ENCODE results near the gene CHST3.

The CHST3 gene

GRCh38 chr10:72041491-72041890 is 77.3 kb downstream of the CHST3 start:
- H3K36me3 ChIP-seq: no peaks in the 10 kb centered on the region
- DNase-seq: no peak
- H3K27me3 ChIP-seq: no peaks in the 10 kb centered on the region
- peaks cover 0 to 28% (median 13%) of the 10 kb centered on the region in 4 donors for H3K4me1 ChIP-seq
- intact Hi-C loops (cut with DNase I; ENCODE audit: low total_unique reads): loop anchor here (5.0 kb wide), 1 partner anchor 139 kb away; no protein-coding TSS in a partner anchor
- H3K27ac ChIP-seq: no peak overlapping the region
- H3K4me3 ChIP-seq: no peak overlapping the region
- TF ChIP-seq CTCF (IDR thresholded peaks at IDR 0.05): no peak
- no peaks in the 10 kb centered on the region for H3K9me3 ChIP-seq

DNA sequence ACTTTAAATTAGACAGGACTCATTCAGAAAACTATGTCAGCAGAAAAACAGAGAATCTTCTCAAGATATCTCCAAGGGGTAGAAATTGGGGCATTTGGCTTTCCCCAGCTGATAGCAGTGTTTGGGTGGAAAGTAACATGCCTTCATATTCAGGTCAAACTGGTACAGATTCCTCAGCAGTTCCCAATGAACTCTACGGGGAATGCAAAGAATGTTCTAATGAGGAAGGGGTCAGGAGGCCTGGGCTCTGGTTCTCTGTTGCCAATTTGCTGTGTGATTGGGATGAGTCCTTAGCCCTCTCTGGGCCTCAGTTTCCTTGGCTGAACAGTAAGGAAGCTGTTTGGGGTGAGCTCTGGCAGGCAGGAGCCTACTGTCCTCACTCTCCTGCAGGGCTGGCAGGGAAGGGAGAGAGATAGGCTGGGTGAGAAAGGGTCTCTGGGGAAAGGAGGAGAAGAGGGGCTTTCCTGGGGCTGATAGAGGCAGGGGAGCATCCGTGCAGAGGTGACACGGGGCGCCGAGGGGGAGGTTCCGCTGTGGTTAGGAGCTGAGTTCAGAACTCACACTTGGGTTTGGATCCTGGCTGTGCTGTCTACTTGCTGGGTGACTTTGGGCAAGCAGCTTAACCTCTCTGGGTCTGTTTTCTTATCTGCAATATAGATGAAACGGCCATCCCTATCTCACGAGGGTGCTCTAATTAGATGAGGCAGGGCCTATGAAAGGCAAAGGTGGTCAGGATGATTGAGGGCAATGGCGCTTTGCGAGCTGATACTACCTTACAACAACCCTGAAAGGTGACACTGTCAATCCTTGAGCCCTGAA is 79.0 kb downstream of the CHST3 start:
- no peak for TF ChIP-seq CTCF (IDR thresholded peaks at IDR 0.05)
- Histone ChIP-seq H3K36me3 (no peaks in the 10 kb centered on the region), H3K9me3 (no peaks in the 10 kb centered on the region), H3K27ac (no peak overlapping the region), H3K4me3 (no peak overlapping the region), H3K27me3 (no peaks in the 10 kb centered on the region), H3K4me1 (peaks cover 0 to 28% (median 13%) of the 10 kb centered on the region in 4 donors)
- no peak for DNase-seq
- intact Hi-C loops (cut with DNase I; ENCODE audit: low total_unique reads): loop anchor here (5.0 kb wide), 1 partner anchor 141 kb away; no protein-coding TSS in a partner anchor

DNA sequence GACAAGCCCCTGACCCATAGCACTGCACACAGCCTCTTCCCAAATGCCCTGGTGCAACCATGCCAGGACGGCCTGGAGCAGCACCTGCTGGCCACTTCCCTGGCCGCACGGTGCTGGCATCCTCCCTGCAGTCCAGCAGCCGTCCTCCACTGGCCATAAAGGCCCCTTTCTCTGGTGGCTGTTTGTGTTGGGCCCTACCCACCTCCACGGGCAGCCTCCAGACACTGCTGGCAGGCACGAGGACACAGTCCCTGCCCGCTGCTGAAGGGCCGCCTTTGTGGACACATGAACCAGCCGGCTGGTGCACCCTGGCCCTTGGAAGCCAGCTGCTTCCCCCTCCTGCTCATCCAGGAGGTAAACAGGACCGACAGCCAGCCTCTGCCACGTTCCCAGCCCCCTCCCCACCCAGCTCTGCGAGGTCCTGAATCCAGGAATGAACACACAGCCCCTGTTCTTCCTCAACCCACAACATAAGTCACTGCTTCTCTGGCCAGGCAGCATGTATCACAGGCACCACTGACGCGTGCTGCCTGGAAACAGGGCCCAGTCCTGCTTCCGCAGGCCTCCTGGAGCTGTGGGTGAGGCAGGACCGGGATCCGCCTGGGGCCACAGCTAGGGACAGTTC is 80.3 kb downstream of the CHST3 start:
- DNase-seq: peak; percentile 35 to 81
- H3K36me3 ChIP-seq: no peaks in the 10 kb centered on the region
- H3K4me3 ChIP-seq: no peak overlapping the region
- H3K4me1 ChIP-seq: peaks cover 0 to 15% (median 9%) of the 10 kb centered on the region in 4 donors
- H3K27ac ChIP-seq: peak overlapping the region; percentile 71 to 87
- TF ChIP-seq CTCF (IDR thresholded peaks at IDR 0.05): peak; percentile 73
- intact Hi-C loops (cut with DNase I; ENCODE audit: low total_unique reads): loop anchor here (2.0 to 5.0 kb wide), 2 partner anchors 142 to 292 kb away; no protein-coding TSS in a partner anchor
- H3K9me3 ChIP-seq: no peaks in the 10 kb centered on the region
- no peaks in the 10 kb centered on the region for H3K27me3 ChIP-seq

DNA sequence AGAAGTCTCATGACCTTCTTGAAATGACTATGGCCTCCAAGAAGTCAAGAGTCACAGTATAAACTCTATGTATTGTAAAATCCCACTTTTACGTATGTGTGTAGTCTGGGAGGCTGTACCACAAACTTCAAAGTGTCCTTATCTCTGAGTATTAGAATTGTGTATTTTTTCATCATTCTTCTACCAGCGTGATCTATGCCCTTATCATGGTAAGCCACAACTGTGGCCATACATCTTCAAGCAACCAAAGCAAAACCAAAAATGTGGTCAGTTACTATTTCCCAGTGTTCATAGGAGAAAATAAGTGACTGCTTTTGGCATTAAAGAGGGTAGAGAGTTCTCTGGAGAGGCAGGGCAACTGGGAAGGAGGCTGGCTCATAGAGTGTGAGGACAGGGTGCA is 81.4 kb downstream of the CHST3 start:
- no peaks in the 10 kb centered on the region for H3K9me3 ChIP-seq
- no peak for TF ChIP-seq CTCF (IDR thresholded peaks at IDR 0.05)

DNA sequence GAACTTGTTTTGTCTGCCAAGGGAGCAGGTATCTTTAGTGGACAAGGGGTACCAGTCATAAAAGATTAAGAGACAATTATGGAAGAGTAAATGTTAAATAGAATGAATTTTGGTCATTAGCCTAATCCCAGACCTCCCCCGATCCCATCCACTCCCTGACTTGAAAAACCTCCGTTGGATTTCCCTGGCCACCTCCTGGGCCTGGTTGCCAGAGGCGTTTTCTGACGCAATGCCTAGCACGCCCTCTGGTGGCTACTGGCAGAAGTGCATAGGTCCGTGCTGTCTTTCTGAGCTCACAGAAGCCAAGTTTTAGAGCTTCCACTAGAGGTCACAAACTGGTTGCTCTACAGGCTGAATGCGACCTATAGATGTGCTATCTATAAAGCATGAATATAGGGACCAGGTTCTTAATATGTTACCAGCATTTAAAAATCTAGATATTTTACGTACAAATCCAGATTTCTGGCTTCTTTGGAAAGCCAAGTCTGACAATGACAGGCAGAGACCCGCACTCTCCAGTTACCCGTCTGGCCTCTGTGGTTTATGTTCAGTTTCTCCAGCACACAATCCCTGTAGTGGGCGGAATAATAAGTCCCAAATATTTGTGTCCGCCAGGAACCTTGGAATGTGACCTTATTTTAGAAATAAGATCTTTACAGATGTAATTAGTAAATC is 84.4 kb downstream of the CHST3 start:
- no peak overlapping the region for H3K27ac ChIP-seq
- intact Hi-C loops (cut with DNase I; ENCODE audit: low total_unique reads): loop anchor here (2.0 kb wide), 1 partner anchor 94 kb away; no protein-coding TSS in a partner anchor

More for the DNA sequence above, 81.4 kb downstream of the CHST3 start:
- intact Hi-C loops (cut with DNase I; ENCODE audit: low total_unique reads): loop anchor here (2.0 kb wide), 1 partner anchor 291 kb away; no protein-coding TSS in a partner anchor
- Histone ChIP-seq H3K4me1 (peaks cover 0 to 15% (median 9%) of the 10 kb centered on the region in 4 donors), H3K36me3 (no peaks in the 10 kb centered on the region), H3K4me3 (no peak overlapping the region), H3K27ac (peak overlapping the region; percentile 71 to 87), H3K27me3 (no peaks in the 10 kb centered on the region)
- DNase-seq: no peak

More for the DNA sequence above, 84.4 kb downstream of the CHST3 start:
- no peaks in the 10 kb centered on the region for H3K27me3 ChIP-seq
- H3K36me3 ChIP-seq: no peaks in the 10 kb centered on the region
- no peak overlapping the region for H3K4me3 ChIP-seq
- H3K4me1 ChIP-seq: peaks cover 0 to 15% (median 9%) of the 10 kb centered on the region in 4 donors
- peak; percentile 98 to 100 for TF ChIP-seq CTCF (IDR thresholded peaks at IDR 0.05)
- DNase-seq: peak; percentile 92 to 95
- H3K9me3 ChIP-seq: no peaks in the 10 kb centered on the region

Data from tibial artery (tissue), 4 donors.